Measurements from ENCODE around the gene HAPLN2. TPM values are rescaled to one million over a fixed set of nuclear protein-coding genes. Genes with fewer than 3 reads are reported as not detected.

The HAPLN2 gene
- not detected in 2 replicates for total RNA-seq

GRCh38 chr1:156618853-156619581 is at the start of gene HAPLN2:
Gene HAPLN2 (plus strand): TSS chr1:156619415. CDS start chr1:156623491, 4,076 bp downstream.

GRCh38 chr1:156571919-156572662 is 47.1 kb upstream of the HAPLN2 start, which contains the start of gene IQGAP3:
Gene IQGAP3 (minus strand): TSS chr1:156572565. CDS start chr1:156572529, 36 bp downstream.

GRCh38 chr1:156579472-156579871 is 39.7 kb upstream of the HAPLN2 start, which contains the start of gene TTC24:
Gene TTC24 (plus strand): TSS chr1:156579723. CDS start chr1:156581365, 1,642 bp downstream.

GRCh38 chr1:156591432-156592157 is 27.6 kb upstream of the HAPLN2 start, which contains the start of gene NAXE:
Gene NAXE (plus strand): TSS chr1:156591776. CDS start chr1:156591805, 29 bp downstream.

GRCh38 chr1:156601122-156601830 is 17.9 kb upstream of the HAPLN2 start, which contains the start of gene GPATCH4:
Gene GPATCH4 (minus strand): TSS chr1:156601479.

GRCh38 chr1:156641761-156642264 is 22.6 kb downstream of the HAPLN2 start, which contains the start of gene BCAN:
Gene BCAN (plus strand): TSS chr1:156642117. CDS start chr1:156646055, 3,938 bp downstream.

Other genes with a start within 250 kb of the HAPLN2 start
- 11.6 and 12.1 TPM in 2 replicates for gene MEF2D, start 118.6 kb upstream of the HAPLN2 start, total RNA-seq
- 3.8 and 50.3 TPM in 2 replicates for gene IQGAP3, start 46.9 kb upstream of the HAPLN2 start, total RNA-seq
- gene TTC24, start 39.7 kb upstream of the HAPLN2 start, total RNA-seq: not detected in 2 replicates
- 61.2 and 85.8 TPM in 2 replicates for gene NAXE, start 27.6 kb upstream of the HAPLN2 start, total RNA-seq
- 11.9 and 19.9 TPM in 2 replicates for gene GPATCH4, start 17.9 kb upstream of the HAPLN2 start, total RNA-seq
- gene BCAN, start 22.7 kb downstream of the HAPLN2 start, total RNA-seq: not detected in 2 replicates
- gene NES, start 58.0 kb downstream of the HAPLN2 start, total RNA-seq: 58.2 and 110 TPM in 2 replicates
- 248 and 256 TPM in 2 replicates for gene CRABP2, start 86.2 kb downstream of the HAPLN2 start, total RNA-seq
- gene METTL25B, start 109.1 kb downstream of the HAPLN2 start, total RNA-seq: 15.9 and 17.0 TPM in 2 replicates
- gene ISG20L2, start 109.4 kb downstream of the HAPLN2 start, total RNA-seq: 4.7 and 7.4 TPM in 2 replicates
- gene MRPL24, start 121.7 kb downstream of the HAPLN2 start, total RNA-seq: 42.2 and 53.4 TPM in 2 replicates
- gene HDGF, start 132.3 kb downstream of the HAPLN2 start, total RNA-seq: 128 and 251 TPM in 2 replicates
- gene PRCC, start 148.1 kb downstream of the HAPLN2 start, total RNA-seq: 14.1 and 15.4 TPM in 2 replicates
- gene SH2D2A, start 197.4 kb downstream of the HAPLN2 start, total RNA-seq: not detected in 2 replicates
- gene INSRR, start 239.7 kb downstream of the HAPLN2 start, total RNA-seq: under 0.01 TPM in 1 of 2 replicates, not detected in the other
- not detected in 2 replicates for gene NTRK1, start 241.4 kb downstream of the HAPLN2 start, total RNA-seq